ENCODE measurements around the gene HOXA7.
A peak's percentile ranks its signal among the peaks of the same experiment; 100 is the strongest.

Gene HOXA7

GRCh38 chr7:27161214-27161720 is 4.8 kb upstream of the HOXA7 start:
- in situ Hi-C loops (cut with HindIII; ENCODE audit: low pct_unique_long_range_greater_than_20kb, low sequenced_read_pairs) = no loop called here
- DNase-seq (ENCODE audit: low read depth in 1 of 2, low spot score in 1 of 2) = no peak
- no peak for TF ChIP-seq JUND (IDR thresholded peaks at IDR 0.05; ENCODE audit: low read depth)

- in situ Hi-C loops (cut with HindIII; ENCODE audit: low pct_unique_long_range_greater_than_20kb, low sequenced_read_pairs) = no loop called here
- TF ChIP-seq JUND (IDR thresholded peaks at IDR 0.05; ENCODE audit: low read depth) = no peak
- peak; percentile 87 to 98 for DNase-seq (ENCODE audit: low read depth in 1 of 2, low spot score in 1 of 2)
Measured at GRCh38 chr7:27160546-27161213, 4.2 kb upstream of the HOXA7 start.

DNA sequence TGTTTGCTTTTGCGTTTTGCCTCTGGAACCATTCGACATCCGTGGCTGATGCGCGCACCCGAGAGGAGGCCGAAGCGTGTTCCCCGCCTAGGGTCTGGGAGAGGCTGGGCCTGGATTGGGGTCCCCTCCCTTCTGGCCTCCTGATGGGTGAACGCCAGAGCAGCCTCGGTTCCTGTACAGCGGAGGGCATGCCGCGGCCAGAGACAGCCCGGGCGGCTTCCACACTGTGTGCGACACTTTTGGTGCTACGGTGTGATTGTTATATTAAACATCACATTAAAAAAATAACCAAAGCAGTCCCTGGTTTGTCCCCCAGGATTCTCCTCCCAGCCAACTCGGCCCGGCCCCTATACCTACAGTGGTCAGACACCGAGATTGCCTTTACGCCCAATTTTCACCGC is 3.7 kb upstream of the HOXA7 start:
- in situ Hi-C loops (cut with HindIII; ENCODE audit: low pct_unique_long_range_greater_than_20kb, low sequenced_read_pairs) = no loop called here
- TF ChIP-seq JUND (IDR thresholded peaks at IDR 0.05; ENCODE audit: low read depth) = no peak
- no peak for DNase-seq (ENCODE audit: low read depth in 1 of 2, low spot score in 1 of 2)

DNA sequence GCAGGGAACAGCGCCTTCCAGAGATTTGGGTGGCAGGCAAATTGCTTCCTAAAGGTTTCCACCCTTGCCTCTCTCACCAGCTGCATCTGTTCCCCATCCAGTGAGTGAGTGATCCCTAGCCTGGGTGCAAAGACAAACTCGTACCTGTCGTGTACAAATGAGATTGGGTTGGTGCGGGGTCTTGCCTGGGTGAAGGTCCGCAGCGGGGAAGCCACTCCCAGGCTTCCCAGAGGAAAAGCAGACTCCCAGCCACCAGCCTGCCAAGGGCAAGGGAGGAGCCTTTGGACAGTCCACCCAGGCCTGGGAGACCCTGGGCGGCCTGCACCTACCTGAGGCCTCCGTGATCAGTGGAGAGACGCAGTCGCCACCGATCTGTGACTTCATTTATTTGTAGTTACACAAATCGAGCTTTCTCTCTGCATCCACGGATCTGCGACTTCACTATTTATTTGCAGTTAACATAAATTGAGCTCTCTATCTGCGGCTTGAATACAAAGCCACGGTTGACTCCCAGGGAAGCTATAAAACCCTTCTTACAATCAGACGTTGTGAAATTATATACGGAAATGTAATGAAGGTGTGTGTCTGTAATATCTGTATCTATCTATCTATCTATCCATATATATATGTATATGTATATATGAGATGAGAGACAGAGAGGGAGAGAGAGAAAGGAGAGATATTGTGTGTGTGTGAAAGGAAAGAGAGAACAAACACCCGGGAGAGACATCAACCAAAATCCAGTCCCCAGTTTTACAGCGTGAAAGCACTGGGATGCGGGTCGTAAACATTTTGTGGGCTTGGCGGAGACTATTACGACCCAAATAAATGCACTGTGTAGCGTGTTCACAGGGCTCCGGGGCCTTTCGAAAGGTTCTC is 3.0 kb upstream of the HOXA7 start:
- in situ Hi-C loops (cut with HindIII; ENCODE audit: low pct_unique_long_range_greater_than_20kb, low sequenced_read_pairs) = no loop called here
- no peak for TF ChIP-seq JUND (IDR thresholded peaks at IDR 0.05; ENCODE audit: low read depth)

GRCh38 chr7:27158436-27159265 is 2.2 kb upstream of the HOXA7 start:
- TF ChIP-seq JUND (IDR thresholded peaks at IDR 0.05; ENCODE audit: low read depth) = no peak
- DNase-seq (ENCODE audit: low read depth in 1 of 2, low spot score in 1 of 2) = no peak
- in situ Hi-C loops (cut with HindIII; ENCODE audit: low pct_unique_long_range_greater_than_20kb, low sequenced_read_pairs) = no loop called here

More for the DNA sequence above, 3.0 kb upstream of the HOXA7 start:
- no peak for DNase-seq (ENCODE audit: low read depth in 1 of 2, low spot score in 1 of 2)

DNA sequence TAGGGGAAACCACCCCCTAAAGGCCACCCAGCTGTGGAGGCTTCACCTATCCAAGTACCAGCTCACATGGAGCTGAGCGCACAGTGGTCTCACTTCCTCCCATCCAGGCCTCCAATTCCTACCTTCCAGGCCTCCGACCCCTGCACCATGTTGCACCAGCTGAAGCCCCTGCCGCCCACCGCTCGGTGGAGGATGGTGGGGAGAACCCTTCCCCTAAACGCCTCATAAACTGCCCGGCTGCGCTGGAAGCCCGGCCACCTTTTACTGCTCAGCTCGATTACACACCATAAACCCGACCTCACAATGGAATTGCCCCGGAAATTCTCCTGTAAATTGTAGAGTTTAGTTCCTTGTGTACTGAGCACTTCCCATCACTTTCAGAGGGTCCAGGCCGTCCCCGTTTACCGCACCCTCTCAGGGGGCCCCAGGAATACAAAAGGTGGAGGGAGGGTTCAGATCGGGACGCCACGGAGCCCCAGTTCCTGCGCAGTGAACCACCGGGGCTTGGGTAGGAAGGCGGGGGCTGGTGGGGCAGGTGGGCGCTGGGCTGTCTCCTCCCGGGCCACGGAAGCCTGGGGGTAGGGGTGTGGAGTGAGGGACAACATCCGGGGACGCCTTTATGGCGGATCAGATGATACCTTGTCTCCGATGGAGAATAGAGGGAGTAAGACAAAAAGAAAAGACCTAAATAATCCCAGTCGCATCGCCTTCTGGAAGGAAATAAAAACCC is 1.4 kb upstream of the HOXA7 start:
- TF ChIP-seq JUND (IDR thresholded peaks at IDR 0.05; ENCODE audit: low read depth) = no peak

DNA sequence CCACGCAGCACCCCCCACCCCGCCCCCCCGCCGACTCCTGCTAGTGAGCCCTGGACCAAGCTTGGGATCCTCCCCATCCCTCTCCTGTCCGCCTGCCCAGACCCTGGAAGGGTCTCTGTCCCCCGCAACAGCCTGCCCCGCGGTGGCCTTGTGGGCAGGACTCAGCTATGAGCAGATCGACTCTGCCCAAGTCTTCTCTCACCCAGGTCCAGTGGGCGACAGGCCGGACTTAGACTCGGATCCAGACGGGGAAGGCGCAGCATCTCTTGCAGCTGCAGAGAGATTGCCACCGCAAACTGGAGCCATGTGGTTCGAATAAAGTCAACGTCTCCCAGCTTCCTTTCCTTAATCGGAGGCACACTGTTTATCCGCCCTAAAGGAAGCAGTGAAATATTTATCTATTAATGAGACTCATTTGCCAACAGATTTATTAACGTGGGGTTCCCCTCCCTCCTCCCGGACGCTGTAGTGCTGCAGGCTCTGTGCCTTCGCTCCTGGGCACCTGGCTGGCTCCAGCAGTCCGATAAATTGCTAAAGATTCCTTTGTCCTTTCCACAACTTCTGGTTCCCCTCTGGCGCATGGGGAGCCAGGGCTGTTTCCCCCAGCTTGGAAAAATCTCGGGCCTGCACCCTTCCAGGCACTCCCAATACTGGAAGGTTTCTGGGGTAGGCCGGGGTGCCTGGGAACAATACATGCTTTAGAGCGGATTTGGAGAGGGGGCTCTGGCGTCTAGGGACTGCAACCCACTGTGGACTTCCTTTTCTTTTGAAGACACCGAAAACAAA is 634 bp upstream of the HOXA7 start:
- no peak for DNase-seq (ENCODE audit: low read depth in 1 of 2, low spot score in 1 of 2)
- no peak for TF ChIP-seq JUND (IDR thresholded peaks at IDR 0.05; ENCODE audit: low read depth)
- in situ Hi-C loops (cut with HindIII; ENCODE audit: low pct_unique_long_range_greater_than_20kb, low sequenced_read_pairs) = no loop called here

More for the DNA sequence above, 1.4 kb upstream of the HOXA7 start:
- in situ Hi-C loops (cut with HindIII; ENCODE audit: low pct_unique_long_range_greater_than_20kb, low sequenced_read_pairs) = no loop called here
- DNase-seq (ENCODE audit: low read depth in 1 of 2, low spot score in 1 of 2) = no peak

GRCh38 chr7:27155816-27156507 is 513 bp downstream of the HOXA7 start:
- DNase-seq (ENCODE audit: low read depth in 1 of 2, low spot score in 1 of 2) = no peak
- in situ Hi-C loops (cut with HindIII; ENCODE audit: low pct_unique_long_range_greater_than_20kb, low sequenced_read_pairs) = no loop called here
- TF ChIP-seq JUND (IDR thresholded peaks at IDR 0.05; ENCODE audit: low read depth) = no peak

GRCh38 chr7:27154901-27155815 is 1.3 kb downstream of the HOXA7 start:
- no peak for DNase-seq (ENCODE audit: low read depth in 1 of 2, low spot score in 1 of 2)
- TF ChIP-seq JUND (IDR thresholded peaks at IDR 0.05; ENCODE audit: low read depth) = no peak
- in situ Hi-C loops (cut with HindIII; ENCODE audit: low pct_unique_long_range_greater_than_20kb, low sequenced_read_pairs) = no loop called here

GRCh38 chr7:27154369-27154768 is 2.1 kb downstream of the HOXA7 start:
- no peak for TF ChIP-seq JUND (IDR thresholded peaks at IDR 0.05; ENCODE audit: low read depth)
- DNase-seq (ENCODE audit: low read depth in 1 of 2, low spot score in 1 of 2) = no peak
- in situ Hi-C loops (cut with HindIII; ENCODE audit: low pct_unique_long_range_greater_than_20kb, low sequenced_read_pairs) = no loop called here

All from T47D (cell line).